Activated naive CD4-positive, alpha-beta T cell treated with anti-CD3 and anti-CD28 coated beads for 36 hours (primary cell): Measurements from ENCODE around the gene ASIC5. TPM values are rescaled to one million over a fixed set of nuclear protein-coding genes. Genes with fewer than 3 reads are reported as not detected.
"Not testable (repeated sequence)": the region's sequence is repeated elsewhere in the genome, so short reads cannot be mapped to it uniquely, and the experiment has no call there.

Experiments
- CTCF ChIA-PET: fragments of 350-600 bp; sonication (Branson Sonifier 250); formaldehyde crosslinking; loops from one replicate; lab custom pipeline; 2021; ENCODE audit warnings: antibody characterized with exemption; lab: Charles Lee
- DNase-seq: peaks from one replicate; pipeline ENCODE4 v3.0.0-alpha.2; 2020
- H3K27ac Mint-ChIP-seq: one replicate; pipeline ENCODE4 v1.8.0; 2021; ENCODE audit warnings: mild to moderate bottlenecking, mixed read lengths
- H3K27me3 Mint-ChIP-seq: one replicate; pipeline ENCODE4 v1.8.0; 2021; ENCODE audit warnings: low read depth, mixed read lengths
- H3K36me3 Mint-ChIP-seq: one replicate; pipeline ENCODE4 v1.8.0; 2021; ENCODE audit warnings: low read depth, mixed read lengths
- H3K4me1 Mint-ChIP-seq: one replicate; pipeline ENCODE4 v1.8.0; 2021; ENCODE audit warnings: low read depth, mixed read lengths
- H3K4me3 Mint-ChIP-seq: one replicate; pipeline ENCODE4 v1.8.0; 2021; ENCODE audit warnings: mild to moderate bottlenecking, moderate library complexity, mixed read lengths
- H3K9me3 Mint-ChIP-seq: one replicate; pipeline ENCODE4 v1.8.0; 2021; ENCODE audit warnings: mixed read lengths
- intact Hi-C: fragments of 100-400 bp; cut with micrococcal nuclease; formaldehyde crosslinking; loops from one replicate; pipeline ENCODE4 v1.15.1; 2023
- total RNA-seq, 2 experiments: library from RNA; stranded (reverse); gene quantifications; one replicate each; pipeline ENCODE4 v1.2.3, GENCODE V29; 2021

Gene ASIC5
- total RNA-seq, 2 experiments from 2014 or later: not detected

DNA sequence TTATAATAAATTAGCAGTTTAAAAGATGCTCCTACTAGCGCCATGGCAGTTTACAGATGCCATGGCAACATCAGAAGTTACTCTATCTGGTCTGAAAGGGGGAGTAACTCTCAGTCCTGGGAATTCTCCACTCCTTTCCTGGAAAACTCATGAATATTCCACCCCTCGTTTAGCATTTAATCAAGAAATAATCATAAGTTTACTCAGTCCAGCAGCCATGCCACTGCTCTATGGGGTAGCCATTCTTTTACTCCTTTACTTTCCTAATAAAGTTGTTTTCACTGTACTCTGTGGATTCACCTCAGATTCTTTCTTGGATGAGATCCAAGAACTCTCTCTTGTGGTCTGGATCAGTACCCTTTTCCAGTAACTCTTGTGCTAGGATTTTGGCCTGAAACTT lies 55.0 kb downstream of the ASIC5 start:
- intact Hi-C loops: loop anchor here (5.0 kb wide), 2 partner anchors 1156 to 1259 kb away; partner anchors contain the start of gene PLRG1

DNA sequence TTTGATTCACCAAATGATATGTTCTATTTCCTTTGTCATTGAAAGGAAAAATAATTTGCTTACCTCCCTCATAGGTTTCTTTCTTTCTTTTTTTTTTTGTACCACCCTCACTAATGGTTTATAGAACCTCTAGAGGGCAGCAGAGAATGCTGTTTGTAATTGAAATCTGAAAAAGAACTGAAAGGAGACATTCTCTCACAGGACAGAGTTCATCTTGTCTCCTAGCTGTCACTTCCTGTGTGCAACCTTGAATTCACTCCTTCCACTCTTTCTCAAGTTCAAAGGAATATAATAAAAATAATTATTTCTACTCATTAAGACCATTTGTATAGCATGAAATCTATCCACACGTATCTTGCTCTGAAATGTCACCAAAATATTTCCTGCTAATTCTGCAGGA lies 56.2 kb downstream of the ASIC5 start:
- CTCF ChIA-PET: interaction anchor here (0.7 to 2.3 kb wide), 5 partner anchors 42 to 144 kb away, joined by 3 to 21 read pairs (median 4); partner anchors contain the start of gene CTSO
- intact Hi-C loops: loop anchor here (1.0 to 5.0 kb wide), 3 partner anchors 143 to 1258 kb away; partner anchors contain the start of genes CTSO and PLRG1
- no peaks in the 10 kb centered on the region for H3K36me3 Mint-ChIP-seq
- H3K4me1 Mint-ChIP-seq: no peaks in the 10 kb centered on the region
- no peak overlapping the region for H3K4me3 Mint-ChIP-seq
- no peaks in the 10 kb centered on the region for H3K27me3 Mint-ChIP-seq
- H3K9me3 Mint-ChIP-seq: no peaks in the 10 kb centered on the region
- no peak overlapping the region for H3K27ac Mint-ChIP-seq
- peak; percentile 29 for DNase-seq

More for the DNA sequence above, 55.0 kb downstream of the ASIC5 start:
- Mint-ChIP-seq H3K4me1 (no peaks in the 10 kb centered on the region), H3K4me3 (no peak overlapping the region), H3K9me3 (no peaks in the 10 kb centered on the region), H3K27ac (no peak overlapping the region), H3K36me3 (no peaks in the 10 kb centered on the region), H3K27me3 (peaks cover 4% of the 10 kb centered on the region)
- DNase-seq: no peak
- CTCF ChIA-PET: interaction anchor here (1.0 to 2.3 kb wide), 3 partner anchors 10 to 142 kb away, joined by 3 to 21 read pairs (median 4); partner anchors contain the start of gene CTSO

DNA sequence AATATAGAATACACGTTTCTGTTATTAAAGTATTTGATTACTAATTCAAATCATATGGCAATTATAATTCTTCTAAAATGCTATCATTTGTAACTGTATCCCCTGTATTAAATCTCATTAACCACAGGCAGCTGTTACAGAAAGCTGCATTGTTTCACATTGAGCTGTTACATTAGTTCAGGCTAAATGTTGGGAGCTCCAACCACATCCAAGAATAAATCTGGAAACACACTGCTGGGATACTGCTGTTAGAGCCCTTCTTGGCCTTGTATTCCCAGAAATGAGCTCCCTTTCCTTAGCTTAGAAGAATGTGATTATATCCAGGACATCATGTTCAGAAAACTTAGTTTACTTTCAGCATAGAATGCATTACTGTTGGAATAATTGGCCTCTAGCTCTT lies 59.1 kb downstream of the ASIC5 start:
- no peaks in the 10 kb centered on the region for H3K36me3 Mint-ChIP-seq
- no peak overlapping the region for H3K27ac Mint-ChIP-seq
- no peak overlapping the region for H3K4me3 Mint-ChIP-seq
- intact Hi-C loops: no loop called here
- no peak for DNase-seq
- H3K27me3 Mint-ChIP-seq: peaks cover 1% of the 10 kb centered on the region
- no peaks in the 10 kb centered on the region for H3K9me3 Mint-ChIP-seq
- no peaks in the 10 kb centered on the region for H3K4me1 Mint-ChIP-seq
- CTCF ChIA-PET: interaction anchor here (0.6 kb wide), 1 partner anchor 1248 kb away, joined by 3 read pairs; no protein-coding TSS in a partner anchor

DNA sequence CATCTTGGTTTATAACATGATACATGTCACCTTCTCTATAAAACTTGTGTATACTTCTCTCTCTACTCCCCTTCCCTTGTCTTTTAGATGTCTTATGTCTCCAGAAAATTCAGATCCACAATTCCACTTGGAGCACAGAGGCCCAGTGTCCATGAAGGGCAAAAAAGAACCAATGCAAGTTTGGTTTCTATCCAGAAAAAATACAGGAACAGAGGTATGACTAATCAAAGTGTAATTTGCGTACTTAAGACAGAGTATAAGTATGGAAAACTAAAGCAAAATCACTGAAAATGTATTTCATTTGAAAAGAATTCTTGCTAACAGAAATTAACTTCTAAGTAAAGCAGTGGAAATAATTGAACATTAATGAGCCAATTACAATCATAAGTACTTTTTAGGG lies 61.1 kb downstream of the ASIC5 start:
- no peaks in the 10 kb centered on the region for H3K4me1 Mint-ChIP-seq
- H3K27ac Mint-ChIP-seq: no peak overlapping the region
- H3K27me3 Mint-ChIP-seq: peaks cover 1% of the 10 kb centered on the region
- intact Hi-C loops: no loop called here
- H3K9me3 Mint-ChIP-seq: no peaks in the 10 kb centered on the region
- CTCF ChIA-PET: interaction anchor here (1.1 kb wide), 1 partner anchor 148 kb away, joined by 3 read pairs; the partner anchor contains the start of gene CTSO
- no peaks in the 10 kb centered on the region for H3K36me3 Mint-ChIP-seq
- no peak overlapping the region for H3K4me3 Mint-ChIP-seq
- DNase-seq: no peak

DNA sequence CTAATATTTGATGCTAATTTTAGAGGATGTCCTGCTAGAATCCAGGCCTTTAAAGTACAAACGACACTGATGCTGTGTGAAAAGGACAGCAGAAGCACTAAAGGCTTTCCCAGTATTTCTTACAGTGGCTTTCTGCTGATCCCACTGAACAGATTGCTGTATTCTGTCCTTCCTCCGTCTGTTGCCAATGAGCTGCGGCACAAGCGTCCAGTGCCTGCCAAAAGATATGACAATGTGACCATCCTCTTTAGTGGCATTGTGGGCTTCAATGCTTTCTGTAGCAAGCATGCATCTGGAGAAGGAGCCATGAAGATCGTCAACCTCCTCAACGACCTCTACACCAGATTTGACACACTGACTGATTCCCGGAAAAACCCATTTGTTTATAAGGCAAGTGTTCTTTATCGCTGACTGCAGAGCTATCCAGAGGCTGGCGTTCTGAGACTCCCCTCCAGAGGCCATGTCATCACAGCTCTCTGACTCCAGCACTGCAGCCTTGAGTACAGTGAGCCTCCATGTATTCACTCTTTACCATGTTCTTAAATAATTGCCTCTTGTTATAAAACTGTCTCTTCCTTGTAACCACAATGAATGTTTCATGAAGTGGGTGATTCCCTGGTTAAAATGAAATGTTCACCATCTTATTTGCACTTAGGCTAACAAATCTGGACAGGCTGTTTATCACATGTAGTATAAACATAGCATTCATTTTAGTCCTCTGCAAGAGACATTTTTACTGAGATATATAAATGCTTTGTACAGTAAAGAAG lies 63.7 kb downstream of the ASIC5 start:
- H3K4me1 Mint-ChIP-seq: peaks cover 3% of the 10 kb centered on the region
- H3K36me3 Mint-ChIP-seq: no peaks in the 10 kb centered on the region
- intact Hi-C loops: no loop called here
- peaks cover 1% of the 10 kb centered on the region for H3K27me3 Mint-ChIP-seq
- no peak overlapping the region for H3K27ac Mint-ChIP-seq
- no peak overlapping the region for H3K4me3 Mint-ChIP-seq
- DNase-seq: no peak
- H3K9me3 Mint-ChIP-seq: no peaks in the 10 kb centered on the region
- CTCF ChIA-PET: no interaction called here

DNA sequence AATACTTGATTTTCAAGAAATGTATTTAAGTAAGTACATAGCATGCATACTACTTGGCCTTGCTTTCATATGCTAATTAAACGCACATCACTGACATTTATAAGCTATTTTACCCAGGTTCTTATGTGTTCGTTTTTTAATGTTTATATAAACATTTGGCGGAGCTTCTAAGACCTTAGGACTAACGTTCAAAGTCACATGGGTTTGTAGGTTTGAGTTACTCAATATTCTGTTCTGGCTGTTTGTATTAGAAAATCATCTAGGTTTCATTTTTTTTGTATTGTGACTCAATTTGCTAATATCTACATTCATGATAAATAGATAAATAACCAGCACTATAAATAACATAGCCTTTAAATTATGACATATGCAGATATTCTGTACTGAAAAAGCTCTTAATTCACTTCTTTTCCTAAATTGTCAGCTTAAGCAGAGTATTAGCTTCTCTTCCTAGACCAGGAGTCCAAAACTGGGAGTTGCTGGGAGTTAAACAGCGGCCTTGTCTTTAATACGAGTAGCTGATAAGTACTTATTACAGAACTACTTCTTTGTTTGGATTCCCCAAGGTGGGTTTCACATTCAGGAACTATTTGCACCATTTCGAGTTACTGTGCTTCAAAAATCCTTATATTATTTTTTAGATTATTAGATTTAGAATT lies 65.3 kb downstream of the ASIC5 start:
- Mint-ChIP-seq H3K36me3 (no peaks in the 10 kb centered on the region), H3K27me3 (peaks cover 6% of the 10 kb centered on the region), H3K9me3 (no peaks in the 10 kb centered on the region), H3K4me1 (peaks cover 3% of the 10 kb centered on the region), H3K27ac (no peak overlapping the region), H3K4me3 (no peak overlapping the region)
- CTCF ChIA-PET: interaction anchor here (1.3 kb wide), 1 partner anchor 11 kb away, joined by 3 read pairs; no protein-coding TSS in a partner anchor
- intact Hi-C loops: no loop called here
- no peak for DNase-seq

DNA sequence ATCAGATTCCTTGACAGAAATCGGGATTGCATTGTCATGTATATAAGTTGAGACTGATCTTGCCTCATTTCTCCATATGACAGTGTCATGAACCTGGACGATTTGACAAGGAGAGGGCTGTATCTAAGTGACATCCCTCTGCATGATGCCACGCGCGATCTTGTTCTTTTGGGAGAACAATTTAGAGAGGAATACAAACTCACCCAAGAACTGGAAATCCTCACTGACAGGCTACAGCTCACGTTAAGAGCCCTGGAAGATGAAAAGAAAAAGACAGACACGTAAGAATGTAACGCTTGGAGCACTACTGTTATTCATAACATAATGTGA lies 66.3 kb downstream of the ASIC5 start:
- Mint-ChIP-seq H3K36me3 (no peaks in the 10 kb centered on the region), H3K4me3 (no peak overlapping the region), H3K27ac (no peak overlapping the region), H3K4me1 (peaks cover 3% of the 10 kb centered on the region), H3K9me3 (no peaks in the 10 kb centered on the region), H3K27me3 (peaks cover 7% of the 10 kb centered on the region)
- CTCF ChIA-PET: no interaction called here
- intact Hi-C loops: no loop called here
- no peak for DNase-seq

DNA sequence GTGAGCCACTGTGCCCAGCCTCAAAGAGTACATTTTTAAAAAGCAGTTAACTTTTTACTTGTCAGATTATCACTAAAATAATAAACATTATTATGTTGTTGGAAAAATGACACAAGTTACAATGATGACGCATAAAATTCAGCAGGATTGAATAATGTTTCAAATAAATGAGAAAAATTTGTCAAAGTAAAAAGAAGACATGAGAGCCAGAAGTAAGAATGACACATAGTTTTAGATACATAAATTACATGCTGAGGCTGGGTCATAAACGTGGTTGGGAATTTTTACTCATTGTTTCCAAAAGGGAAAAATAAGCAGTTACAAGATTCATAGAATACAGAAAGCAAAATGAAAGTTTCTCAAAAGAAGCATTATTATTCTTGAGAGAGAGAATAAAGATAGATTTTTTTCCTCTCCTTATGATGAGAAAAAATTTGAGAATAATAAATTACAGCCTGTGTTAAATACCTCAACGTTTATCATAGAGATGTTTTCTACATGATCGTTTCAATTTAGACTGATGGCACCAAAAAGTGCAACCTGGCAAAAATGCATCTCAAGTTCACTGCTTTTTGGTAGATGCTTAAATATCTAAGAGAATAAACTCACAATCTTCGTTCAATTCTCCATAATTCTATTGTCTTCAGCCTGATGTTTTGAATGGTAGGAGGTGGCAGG lies 66.8 kb downstream of the ASIC5 start:
- Mint-ChIP-seq H3K9me3 (no peaks in the 10 kb centered on the region), H3K4me1 (peaks cover 3% of the 10 kb centered on the region), H3K36me3 (no peaks in the 10 kb centered on the region), H3K27ac (no peak overlapping the region), H3K4me3 (no peak overlapping the region), H3K27me3 (peaks cover 7% of the 10 kb centered on the region)
- DNase-seq: no peak
- intact Hi-C loops: no loop called here
- CTCF ChIA-PET: no interaction called here

DNA sequence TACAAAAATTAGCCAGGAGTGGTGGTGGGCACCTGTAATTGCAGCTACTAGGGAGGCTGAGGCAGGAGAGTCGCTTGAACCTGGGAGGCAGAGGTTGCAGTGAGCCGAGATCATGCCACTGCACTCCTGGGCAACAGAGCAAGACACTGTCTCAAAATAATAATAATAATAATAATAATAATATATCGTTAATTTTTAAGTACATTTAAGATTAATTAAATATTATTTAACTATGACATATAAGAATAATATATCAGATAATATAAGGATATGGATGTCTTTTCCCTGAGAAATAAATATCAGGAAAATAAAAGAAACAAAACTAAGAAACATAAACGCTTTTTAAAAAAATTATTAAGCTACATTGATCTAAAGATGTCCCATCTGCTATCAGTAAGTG lies 68.5 kb downstream of the ASIC5 start:
- H3K4me1 Mint-ChIP-seq, CTCF ChIA-PET, H3K27me3 Mint-ChIP-seq, H3K4me3 Mint-ChIP-seq, DNase-seq, H3K27ac Mint-ChIP-seq, H3K36me3 Mint-ChIP-seq, intact Hi-C loops, H3K9me3 Mint-ChIP-seq: not testable (repeated sequence)

DNA sequence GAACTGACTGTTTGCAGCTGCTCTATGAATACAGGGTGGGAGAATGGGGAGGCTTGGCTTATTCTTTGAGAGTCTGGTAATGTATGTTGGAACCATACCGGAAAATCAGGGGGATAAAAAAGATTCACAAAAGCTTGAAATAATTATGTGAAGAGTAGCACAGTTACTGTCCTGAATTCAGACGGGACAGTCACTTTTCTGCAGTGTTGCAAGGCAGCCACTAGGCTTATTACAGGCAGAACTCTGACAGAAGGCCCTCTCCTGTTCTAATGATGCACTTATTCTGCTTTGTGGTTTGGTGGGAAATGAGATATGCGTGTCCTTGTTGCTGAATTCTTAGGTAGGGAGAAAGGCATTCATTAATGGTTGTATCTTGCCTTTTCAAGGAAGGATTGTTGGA lies 70.1 kb downstream of the ASIC5 start:
- peaks cover 9% of the 10 kb centered on the region for H3K27me3 Mint-ChIP-seq
- no peak overlapping the region for H3K27ac Mint-ChIP-seq
- CTCF ChIA-PET: interaction anchor here (0.6 to 0.7 kb wide), 2 partner anchors 10 to 360 kb away, joined by 3 to 4 read pairs; no protein-coding TSS in a partner anchor
- DNase-seq: no peak
- H3K4me1 Mint-ChIP-seq: peaks cover 3% of the 10 kb centered on the region
- no peaks in the 10 kb centered on the region for H3K36me3 Mint-ChIP-seq
- intact Hi-C loops: no loop called here
- no peaks in the 10 kb centered on the region for H3K9me3 Mint-ChIP-seq
- H3K4me3 Mint-ChIP-seq: no peak overlapping the region

DNA sequence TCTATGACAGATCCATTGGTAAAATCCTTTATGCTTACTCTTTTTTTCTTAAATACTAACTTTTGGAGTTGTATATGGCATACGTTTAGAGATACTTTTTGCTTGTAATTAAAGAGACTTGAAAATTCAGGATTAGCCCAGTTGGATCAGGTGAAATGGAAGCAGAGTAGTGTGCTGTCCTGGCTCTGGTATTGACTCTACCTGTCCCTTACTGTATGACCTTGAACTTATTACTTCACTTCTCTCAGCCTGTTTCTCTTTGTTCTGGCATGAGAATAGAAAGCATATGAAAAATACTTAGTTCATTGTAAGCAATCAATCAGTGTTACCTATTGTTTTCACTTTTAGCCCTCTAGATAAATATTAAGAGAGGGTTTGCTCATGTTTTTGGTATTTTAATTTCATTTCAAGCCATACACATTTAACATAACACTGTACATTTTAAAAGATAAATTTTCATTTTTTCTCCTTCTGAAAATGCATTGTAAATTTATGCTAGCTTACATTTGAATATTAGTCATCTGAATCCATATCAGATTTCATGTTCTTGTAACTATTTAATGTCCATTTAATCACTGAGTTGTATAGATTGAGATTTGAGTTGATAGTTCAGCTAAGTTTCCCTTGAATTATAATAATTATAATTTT lies 71.4 kb downstream of the ASIC5 start:
- peaks cover 11% of the 10 kb centered on the region for H3K27me3 Mint-ChIP-seq
- no peaks in the 10 kb centered on the region for H3K9me3 Mint-ChIP-seq
- H3K36me3 Mint-ChIP-seq: no peaks in the 10 kb centered on the region
- H3K4me3 Mint-ChIP-seq: no peak overlapping the region
- H3K4me1 Mint-ChIP-seq: peaks cover 3% of the 10 kb centered on the region
- DNase-seq: no peak
- intact Hi-C loops: no loop called here
- no peak overlapping the region for H3K27ac Mint-ChIP-seq
- CTCF ChIA-PET: interaction anchor here (0.9 kb wide), 1 partner anchor 159 kb away, joined by 3 read pairs; no protein-coding TSS in a partner anchor

DNA sequence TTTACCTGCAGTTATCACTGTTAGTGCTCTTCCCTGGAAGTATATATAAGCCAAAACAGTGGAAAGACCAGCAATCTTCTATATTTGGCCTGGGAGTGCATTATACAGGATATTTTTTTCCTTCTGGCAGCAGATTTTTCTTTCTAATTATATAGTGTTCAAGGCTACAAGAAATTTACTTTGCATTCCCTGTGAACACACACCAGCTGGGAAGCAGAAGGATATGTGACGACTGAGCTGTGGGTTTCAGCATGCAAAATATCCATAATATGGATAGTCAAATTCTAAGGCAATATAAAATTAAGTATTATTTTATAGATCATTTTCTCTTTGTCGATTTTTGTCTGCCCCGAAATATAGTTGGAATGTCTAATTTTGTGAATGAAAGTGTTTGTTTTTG lies 76.1 kb downstream of the ASIC5 start:
- no peak for DNase-seq
- no peak overlapping the region for H3K27ac Mint-ChIP-seq
- H3K9me3 Mint-ChIP-seq: no peaks in the 10 kb centered on the region
- intact Hi-C loops: no loop called here
- CTCF ChIA-PET: no interaction called here
- no peaks in the 10 kb centered on the region for H3K4me1 Mint-ChIP-seq
- peaks cover 10% of the 10 kb centered on the region for H3K27me3 Mint-ChIP-seq
- no peaks in the 10 kb centered on the region for H3K36me3 Mint-ChIP-seq
- H3K4me3 Mint-ChIP-seq: no peak overlapping the region
